Neural cell (in vitro differentiated cells): ENCODE measurements around the gene PODXL2. TPM values are rescaled to one million over a fixed set of nuclear protein-coding genes. Genes with fewer than 3 reads are reported as not detected.

Source experiments
- H2AFZ ChIP-seq: fragments of 200-600, 300-800 bp; sonication (generic), shearing (Covaris generic); 2 replicates; pipeline ENCODE4 v1.6.0; 2014; ENCODE audit warnings: low read depth, mild to moderate bottlenecking, antibody characterized with exemption, low read length, moderate library complexity
- H3F3A ChIP-seq: fragments of 200-600 bp; shearing (Covaris generic); 2 replicates; pipeline ENCODE4 v1.6.1; 2016; ENCODE audit warnings: mild to moderate bottlenecking, moderate library complexity, mixed read lengths, antibody characterized with exemption, low read length; ENCODE audit not compliant: insufficient read depth, poor library complexity, severe bottlenecking
- H3K27ac ChIP-seq: fragments of 200-600, 300-800 bp; sonication (generic), shearing (Covaris generic); 2 replicates; pipeline ENCODE4 v1.5.1; 2014; ENCODE audit warnings: mild to moderate bottlenecking, low read length, moderate library complexity
- H3K27me3 ChIP-seq: fragments of 300-800, 200-600 bp; sonication (generic), shearing (Covaris generic); 2 replicates; pipeline ENCODE4 v1.6.0; 2014; ENCODE audit warnings: mild to moderate bottlenecking, low read depth, low read length, moderate library complexity; ENCODE audit not compliant: insufficient read depth
- H3K36me3 ChIP-seq: fragments of 300-800, 200-600 bp; sonication (generic), shearing (Covaris generic); 2 replicates; pipeline ENCODE4 v1.5.1; 2014; ENCODE audit warnings: mild to moderate bottlenecking, antibody characterized with exemption, low read length, moderate library complexity; ENCODE audit not compliant: insufficient read depth
- H3K4me2 ChIP-seq: fragments of 300-800, 200-600 bp; sonication (generic), shearing (Covaris generic); 2 replicates; pipeline ENCODE4 v1.6.0; 2014; ENCODE audit warnings: mild to moderate bottlenecking, low read length
- H3K4me3 ChIP-seq: fragments of 300-800, 200-600 bp; sonication (generic), shearing (Covaris generic); 2 replicates; pipeline ENCODE4 v1.5.1; 2014; ENCODE audit warnings: mild to moderate bottlenecking, low read length, moderate library complexity
- H3K79me2 ChIP-seq: fragments of 200-600 bp; shearing (Covaris generic); replicated peaks from 2 replicates; pipeline ENCODE4 v1.6.0; 2014; ENCODE audit warnings: mild to moderate bottlenecking, low read length, moderate library complexity; ENCODE audit not compliant: insufficient read depth
- H3K9ac ChIP-seq: fragments of 300-800, 200-600 bp; sonication (generic), shearing (Covaris generic); 2 replicates; pipeline ENCODE4 v1.6.1; 2016; ENCODE audit warnings: mild to moderate bottlenecking, low read length, mixed read lengths
- H3K9me2 ChIP-seq: fragments of 200-600 bp; shearing (Covaris generic); 2 replicates; pipeline ENCODE4 v1.6.1; 2016; ENCODE audit warnings: mild to moderate bottlenecking, low read length, mixed read lengths; ENCODE audit not compliant: insufficient read depth
- H3K9me3 ChIP-seq: fragments of 200-600, 300-800 bp; sonication (generic), shearing (Covaris generic); 2 replicates; pipeline ENCODE4 v1.6.1; 2016; ENCODE audit warnings: mild to moderate bottlenecking, mixed run types, low read length, moderate library complexity, mixed read lengths
- H4K20me1 ChIP-seq: fragments of 200-600 bp; shearing (Covaris generic); 2 replicates; pipeline ENCODE4 v1.6.1; 2016; ENCODE audit warnings: mild to moderate bottlenecking, mixed run types; ENCODE audit not compliant: insufficient read depth
- EP300 ChIP-seq: fragments of 450-650 bp; conservative IDR thresholded peaks from 2 replicates; pipeline ENCODE4 v1.6.1; 2014; ENCODE audit warnings: antibody characterized with exemption, mild to moderate bottlenecking, moderate library complexity; ENCODE audit not compliant: poor library complexity, severe bottlenecking
- EZH2 ChIP-seq: fragments of 200-600, 300-800 bp; shearing (Covaris generic), sonication (generic); IDR thresholded peaks from 2 replicates; pipeline ENCODE4 v1.6.1; 2014; ENCODE audit warnings: antibody characterized with exemption, low read length, borderline replicate concordance, mild to moderate bottlenecking; ENCODE audit not compliant: insufficient read depth, poor library complexity, severe bottlenecking
- MXI1 ChIP-seq: fragments of 450-650 bp; conservative IDR thresholded peaks from 2 replicates; pipeline ENCODE4 v1.6.1; 2014; ENCODE audit warnings: antibody characterized with exemption, mild to moderate bottlenecking; ENCODE audit not compliant: poor library complexity, severe bottlenecking
- POLR2AphosphoS5 ChIP-seq: IDR thresholded peaks from 2 replicates; pipeline ENCODE4 v1.6.1; 2012
- RAD21 ChIP-seq: fragments of 450-650 bp; conservative IDR thresholded peaks from 2 replicates; pipeline ENCODE4 v1.6.1; 2014; ENCODE audit warnings: antibody characterized with exemption, mild to moderate bottlenecking, moderate library complexity
- SMC3 ChIP-seq: fragments of 450-650 bp; conservative IDR thresholded peaks from 2 replicates; pipeline ENCODE4 v1.6.1; 2014; ENCODE audit warnings: antibody characterized with exemption, mild to moderate bottlenecking, moderate library complexity; ENCODE audit not compliant: poor library complexity
- TAF1 ChIP-seq: IDR thresholded peaks from 2 replicates; pipeline ENCODE4 v1.6.1; 2012; ENCODE audit warnings: low read depth
- polyA plus RNA-seq: library from polyadenylated mRNA; depleted of rRNA; stranded (reverse); fragments of >200 nt; gene quantifications from 2 replicates; pipeline ENCODE4 v1.2.3, GENCODE V29; 2014
- TF ChIP-seq, protein P1 (sequence below): fragments of 450-650 bp; IDR thresholded peaks from 2 replicates; pipeline ENCODE4 v1.5.1; 2014; ENCODE audit warnings: antibody characterized with exemption, mild to moderate bottlenecking, moderate library complexity; ENCODE audit not compliant: poor library complexity, severe bottlenecking
- TF ChIP-seq, protein P2 (sequence below): IDR thresholded peaks from 2 replicates; pipeline ENCODE4 v1.6.1; 2012; ENCODE audit warnings: borderline replicate concordance

Gene PODXL2
- polyA plus RNA-seq, 1 donor from 2014 or later: 266 TPM

DNA sequence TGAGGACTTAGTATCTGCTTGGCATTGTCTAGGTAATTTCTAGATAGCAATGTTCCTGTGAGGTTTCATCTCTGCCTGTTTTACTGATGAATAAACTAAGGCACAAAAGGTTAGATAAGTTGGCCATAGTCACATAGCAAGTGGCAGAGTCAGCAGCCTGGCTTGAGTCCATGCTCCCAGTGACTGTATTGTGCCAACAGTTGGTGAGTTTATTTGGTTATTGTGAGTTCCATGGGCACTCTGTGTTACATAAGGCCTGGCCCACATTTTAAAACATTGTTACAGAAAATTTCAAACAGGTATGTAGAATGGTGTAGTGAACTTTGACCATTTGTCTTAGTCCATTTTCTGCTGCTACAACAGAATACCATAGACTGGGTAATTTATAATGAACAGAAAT, 15.6 kb upstream of the PODXL2 start:
- Histone ChIP-seq H3K9ac (no peak overlapping the region), H3F3A (no peaks in the 10 kb centered on the region), H3K27ac (no peak overlapping the region), H4K20me1 (no peaks in the 10 kb centered on the region), H3K9me3 (no peaks in the 10 kb centered on the region), H2AFZ (no peak overlapping the region), H3K27me3 (no peaks in the 10 kb centered on the region), H3K36me3 (no peaks in the 10 kb centered on the region), H3K79me2 (no peaks in the 10 kb centered on the region), H3K4me2 (no peak overlapping the region), H3K4me3 (no peak overlapping the region), H3K9me2 (no peaks in the 10 kb centered on the region)
- TF ChIP-seq, protein P1, sequence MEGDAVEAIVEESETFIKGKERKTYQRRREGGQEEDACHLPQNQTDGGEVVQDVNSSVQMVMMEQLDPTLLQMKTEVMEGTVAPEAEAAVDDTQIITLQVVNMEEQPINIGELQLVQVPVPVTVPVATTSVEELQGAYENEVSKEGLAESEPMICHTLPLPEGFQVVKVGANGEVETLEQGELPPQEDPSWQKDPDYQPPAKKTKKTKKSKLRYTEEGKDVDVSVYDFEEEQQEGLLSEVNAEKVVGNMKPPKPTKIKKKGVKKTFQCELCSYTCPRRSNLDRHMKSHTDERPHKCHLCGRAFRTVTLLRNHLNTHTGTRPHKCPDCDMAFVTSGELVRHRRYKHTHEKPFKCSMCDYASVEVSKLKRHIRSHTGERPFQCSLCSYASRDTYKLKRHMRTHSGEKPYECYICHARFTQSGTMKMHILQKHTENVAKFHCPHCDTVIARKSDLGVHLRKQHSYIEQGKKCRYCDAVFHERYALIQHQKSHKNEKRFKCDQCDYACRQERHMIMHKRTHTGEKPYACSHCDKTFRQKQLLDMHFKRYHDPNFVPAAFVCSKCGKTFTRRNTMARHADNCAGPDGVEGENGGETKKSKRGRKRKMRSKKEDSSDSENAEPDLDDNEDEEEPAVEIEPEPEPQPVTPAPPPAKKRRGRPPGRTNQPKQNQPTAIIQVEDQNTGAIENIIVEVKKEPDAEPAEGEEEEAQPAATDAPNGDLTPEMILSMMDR: no peak
- TF ChIP-seq MXI1 (no peak), RAD21 (no peak), EZH2 (no peak), TAF1 (no peak), POLR2AphosphoS5 (no peak), SMC3 (no peak), EP300 (no peak)
- TF ChIP-seq, protein P2, sequence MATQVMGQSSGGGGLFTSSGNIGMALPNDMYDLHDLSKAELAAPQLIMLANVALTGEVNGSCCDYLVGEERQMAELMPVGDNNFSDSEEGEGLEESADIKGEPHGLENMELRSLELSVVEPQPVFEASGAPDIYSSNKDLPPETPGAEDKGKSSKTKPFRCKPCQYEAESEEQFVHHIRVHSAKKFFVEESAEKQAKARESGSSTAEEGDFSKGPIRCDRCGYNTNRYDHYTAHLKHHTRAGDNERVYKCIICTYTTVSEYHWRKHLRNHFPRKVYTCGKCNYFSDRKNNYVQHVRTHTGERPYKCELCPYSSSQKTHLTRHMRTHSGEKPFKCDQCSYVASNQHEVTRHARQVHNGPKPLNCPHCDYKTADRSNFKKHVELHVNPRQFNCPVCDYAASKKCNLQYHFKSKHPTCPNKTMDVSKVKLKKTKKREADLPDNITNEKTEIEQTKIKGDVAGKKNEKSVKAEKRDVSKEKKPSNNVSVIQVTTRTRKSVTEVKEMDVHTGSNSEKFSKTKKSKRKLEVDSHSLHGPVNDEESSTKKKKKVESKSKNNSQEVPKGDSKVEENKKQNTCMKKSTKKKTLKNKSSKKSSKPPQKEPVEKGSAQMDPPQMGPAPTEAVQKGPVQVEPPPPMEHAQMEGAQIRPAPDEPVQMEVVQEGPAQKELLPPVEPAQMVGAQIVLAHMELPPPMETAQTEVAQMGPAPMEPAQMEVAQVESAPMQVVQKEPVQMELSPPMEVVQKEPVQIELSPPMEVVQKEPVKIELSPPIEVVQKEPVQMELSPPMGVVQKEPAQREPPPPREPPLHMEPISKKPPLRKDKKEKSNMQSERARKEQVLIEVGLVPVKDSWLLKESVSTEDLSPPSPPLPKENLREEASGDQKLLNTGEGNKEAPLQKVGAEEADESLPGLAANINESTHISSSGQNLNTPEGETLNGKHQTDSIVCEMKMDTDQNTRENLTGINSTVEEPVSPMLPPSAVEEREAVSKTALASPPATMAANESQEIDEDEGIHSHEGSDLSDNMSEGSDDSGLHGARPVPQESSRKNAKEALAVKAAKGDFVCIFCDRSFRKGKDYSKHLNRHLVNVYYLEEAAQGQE: no peak

DNA sequence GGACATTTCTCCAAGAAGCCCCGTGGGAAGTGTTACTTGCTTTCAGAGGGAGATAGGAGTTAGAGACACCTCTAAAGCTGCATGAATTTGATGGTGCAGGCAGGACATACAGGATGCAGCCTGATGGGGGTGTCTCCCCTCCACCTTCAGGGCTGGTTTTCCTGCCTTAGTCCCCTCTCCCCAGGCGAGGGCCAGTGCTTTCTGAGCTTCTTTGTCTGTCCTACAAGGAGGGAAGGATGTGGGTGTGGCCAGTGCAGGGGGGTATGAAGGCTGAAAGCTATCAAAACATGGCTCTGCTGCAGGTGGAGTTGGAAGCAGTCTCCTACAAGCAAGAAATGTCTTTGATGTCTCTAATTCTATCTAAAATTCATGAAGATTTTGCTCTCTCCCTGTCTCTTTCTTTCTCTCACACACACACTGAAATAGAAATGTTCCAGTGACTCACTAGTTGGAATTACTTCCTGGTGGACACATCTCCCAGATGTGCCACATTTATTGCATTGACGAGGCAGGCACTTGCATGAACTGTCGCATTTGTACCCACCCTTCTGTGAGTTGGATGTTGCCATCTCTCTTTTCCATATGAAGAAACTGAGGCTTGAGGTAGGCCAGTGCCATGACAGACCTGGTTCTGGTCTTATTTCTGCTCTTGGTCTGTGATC, 13.9 kb upstream of the PODXL2 start:
- no peak overlapping the region for H3K4me2 ChIP-seq
- H3K79me2 ChIP-seq: no peaks in the 10 kb centered on the region
- TF ChIP-seq, protein P1: no peak
- TF ChIP-seq SMC3: no peak
- TF ChIP-seq, protein P2: no peak
- no peak for TF ChIP-seq TAF1
- no peak for TF ChIP-seq EZH2
- TF ChIP-seq MXI1: no peak
- TF ChIP-seq POLR2AphosphoS5: no peak
- no peak for TF ChIP-seq EP300
- TF ChIP-seq RAD21: no peak
- H3K27ac ChIP-seq: no peak overlapping the region
- H3F3A ChIP-seq: no peaks in the 10 kb centered on the region
- H2AFZ ChIP-seq: no peak overlapping the region
- no peaks in the 10 kb centered on the region for H3K9me3 ChIP-seq
- no peak overlapping the region for H3K9ac ChIP-seq
- no peaks in the 10 kb centered on the region for H3K36me3 ChIP-seq
- no peaks in the 10 kb centered on the region for H4K20me1 ChIP-seq
- no peaks in the 10 kb centered on the region for H3K27me3 ChIP-seq
- H3K9me2 ChIP-seq: no peaks in the 10 kb centered on the region
- no peak overlapping the region for H3K4me3 ChIP-seq
